K562 (cell line): ENCODE measurements around the gene RNF150. TPM values are rescaled to one million over a fixed set of nuclear protein-coding genes. Genes with fewer than 3 reads are reported as not detected.

ENCODE experiments used
- ATAC-seq: fragments of 200-7000 bp; cut with Tn5 transposase; 3 replicates; pipeline ENCODE4 v1.9.1; 2020; ENCODE audit warnings: moderate library complexity
- BruUV-seq: library from RNA; stranded (reverse); fragments of 400-500 nt; replicated peaks from 2 replicates; lab custom pipeline; 2021; lab: Mats Ljungman, UMichigan
- CTCF ChIA-PET: fragments of 300-600 bp; formaldehyde crosslinking; extraction: SDS; loops from one replicate; lab custom pipeline; 2021; ENCODE audit warnings: low intra/inter-chr PET ratio; lab: Yijun Ruan, JAX
- POLR2A ChIA-PET: fragments of 300-600, 350-650 bp; sonication (Branson Sonifier 250); formaldehyde crosslinking; extraction: SDS; loops from one replicate; lab custom pipeline; 2021; ENCODE audit warnings: antibody characterized with exemption, inconsistent platforms; lab: Yijun Ruan, JAX
- DNase-seq, 4 experiments: peaks; one replicate each; pipeline versions ENCODE4 v3.0.0 to v3.0.0-alpha.2; 2011 to 2018; ENCODE audit warnings: low spot score in 3 of 4, mixed read lengths in 3 of 4; ENCODE audit errors: extremely low read depth in 1 of 4
- FAIRE-seq: peaks from 2 replicates; lab custom pipeline; 2011; peaks lifted over from hg19 to GRCh38; lab: Jason Lieb, UNC
- H2AFZ ChIP-seq: 2 replicates; pipeline ENCODE4 v1.6.0; 2011; ENCODE audit warnings: low read depth, low read length, control low read depth, inconsistent platforms
- H3K27ac ChIP-seq: fragments of 200-600 bp; 3 replicates; pipeline ENCODE4 v1.8.0; 2011; ENCODE audit warnings: low read depth, mild to moderate bottlenecking, control low read depth, inconsistent platforms, low read length, moderate library complexity, mixed read lengths; ENCODE audit errors: extremely low read depth
- H3K27me3 ChIP-seq, 2 experiments: fragments of 300-600 bp in 1 of 2; 2 replicates in 1 of 2; 3 replicates in 1 of 2; pipeline versions ENCODE4 v1.6.0 to v1.8.0; 2011; ENCODE audit warnings: inconsistent platforms in 2 of 2, low read length in 2 of 2, mild to moderate bottlenecking in 1 of 2, mixed read lengths in 1 of 2, moderate library complexity in 1 of 2; ENCODE audit not compliant: control insufficient read depth in 2 of 2, insufficient read depth in 2 of 2
- H3K36me3 ChIP-seq: fragments of 300-600 bp; 3 replicates; pipeline ENCODE4 v1.8.0; 2011; ENCODE audit warnings: mild to moderate bottlenecking, low read length, inconsistent platforms; ENCODE audit not compliant: control insufficient read depth, insufficient read depth
- H3K4me1 ChIP-seq, 2 experiments: fragments of 200-600 bp in 1 of 2; replicated peaks in 1 of 2; 2 replicates in 1 of 2; 3 replicates in 1 of 2; pipeline versions ENCODE4 v1.5.1 to v1.8.0; 2011; ENCODE audit warnings: inconsistent platforms in 2 of 2, low read length in 2 of 2, mild to moderate bottlenecking in 1 of 2, mixed read lengths in 1 of 2, moderate library complexity in 1 of 2; ENCODE audit not compliant: control insufficient read depth in 2 of 2, insufficient read depth in 2 of 2
- H3K4me2 ChIP-seq: 2 replicates; pipeline ENCODE4 v1.6.1; 2011; ENCODE audit warnings: low read length, control low read depth, inconsistent platforms, mixed read lengths; ENCODE audit not compliant: insufficient read depth
- H3K4me3 ChIP-seq: fragments of 200-600 bp; sonication (generic), shearing (Covaris generic); 2 replicates; pipeline ENCODE4 v1.5.1; 2016; ENCODE audit warnings: control low read depth, inconsistent platforms
- H3K79me2 ChIP-seq: fragments of 200-600 bp; 3 replicates; pipeline ENCODE4 v1.8.0; 2011; ENCODE audit warnings: low read length, inconsistent platforms; ENCODE audit not compliant: control insufficient read depth, insufficient read depth
- H3K9ac ChIP-seq, 2 experiments: 2 replicates each; pipeline versions ENCODE4 v1.6.0 to v1.6.1; 2011; ENCODE audit warnings: low read depth in 2 of 2, low read length in 2 of 2, control low read depth in 1 of 2, inconsistent platforms in 1 of 2, mild to moderate bottlenecking in 1 of 2, mixed read lengths in 1 of 2; ENCODE audit not compliant: insufficient read depth in 1 of 2
- H3K9me1 ChIP-seq: one replicate; pipeline ENCODE4 v1.6.0; 2011; ENCODE audit warnings: inconsistent platforms, mild to moderate bottlenecking, low read length, moderate library complexity; ENCODE audit not compliant: control insufficient read depth, insufficient read depth
- H3K9me3 ChIP-seq: replicated peaks from 2 replicates; pipeline ENCODE4 v1.5.1; 2011; ENCODE audit warnings: low read depth, low read length, inconsistent platforms; ENCODE audit not compliant: control insufficient read depth, insufficient read depth
- H4K20me1 ChIP-seq: replicated peaks from 2 replicates; pipeline ENCODE4 v1.6.1; 2011; ENCODE audit warnings: low read length, inconsistent platforms, mixed read lengths; ENCODE audit not compliant: control insufficient read depth, insufficient read depth
- BMI1 ChIP-seq: fragments of 150-350 bp; IDR thresholded peaks from 2 replicates; pipeline ENCODE4 v1.6.1; 2014; ENCODE audit warnings: low read length
- CBX2 ChIP-seq: fragments of 200-600 bp; sonication (generic); IDR thresholded peaks from one replicate; pipeline ENCODE4 v1.6.1; 2012; ENCODE audit warnings: mild to moderate bottlenecking, low read length, inconsistent platforms; ENCODE audit not compliant: insufficient read depth, poor library complexity, severe bottlenecking
- CBX8 ChIP-seq: fragments of 200-600 bp; sonication (generic); IDR thresholded peaks from 2 replicates; pipeline ENCODE4 v1.6.1; 2012; ENCODE audit warnings: borderline replicate concordance, mixed run types, low read depth, mild to moderate bottlenecking, moderate library complexity, mixed read lengths, low read length, control low read depth, inconsistent platforms; ENCODE audit not compliant: poor library complexity, severe bottlenecking; ENCODE audit errors: extremely low read depth
- POLR2H ChIP-seq: IDR thresholded peaks from 2 replicates; pipeline ENCODE4 v1.6.1; 2016; ENCODE audit warnings: missing genetic modification characterization, low read depth, mild to moderate bottlenecking, control low read depth, missing compliant biosample characterization, moderate library complexity
- RBM15 ChIP-seq: fragments of 200-400 bp; formaldehyde crosslinking; IDR thresholded peaks from 2 replicates; pipeline ENCODE4 v1.6.1; 2018; ENCODE audit warnings: mild to moderate bottlenecking, low read length, moderate library complexity; ENCODE audit not compliant: insufficient read depth
- SMAD2 ChIP-seq: fragments of 150-350 bp; IDR thresholded peaks from 2 replicates; pipeline ENCODE4 v1.6.1; 2014; ENCODE audit warnings: low read depth, mild to moderate bottlenecking, low read length
- WGBS: fragments of 100-300 bp; shearing (Covaris generic); methylation state at CpG from one replicate; pipeline ENCODE4 v1.1.6; 2016; ENCODE audit warnings: low coverage, mixed read lengths; ENCODE audit not compliant: insufficient coverage; ENCODE audit errors: missing lambda C conversion rate; 5-methylcytosine and 5-hydroxymethylcytosine counted together
- in situ Hi-C: fragments of 300-500 bp; cut with MboI; formaldehyde crosslinking; loops from 4 replicates; pipeline ENCODE4 v1.15.0; 2018; ENCODE audit warnings: inconsistent platforms, mixed read lengths
- intact Hi-C: fragments of 100-400 bp; cut with micrococcal nuclease; formaldehyde crosslinking; loops from 2 replicates; pipeline ENCODE4 v1.14.2; 2022
- polyA plus RNA-seq, 8 experiments: library from polyadenylated mRNA; depleted of rRNA in 4 of 8; stranded (reverse) in 5 of 8; unstranded in 3 of 8; fragments of >200 nt; fragmentation: Nextera tagmentation in 2 of 8; fragmentation: Illumina TruSeq in 1 of 8; extraction: Ambion mirVana in 2 of 8; extraction: Trizol in 1 of 8; gene quantifications; 2 replicates each; pipeline versions ENCODE4 v1.2.1 to v1.2.3, GENCODE V29; 2011 to 2014; ENCODE audit warnings: inconsistent platforms in 1 of 8, missing spikeins in 1 of 8
- total RNA-seq, 7 experiments: library from RNA; depleted of rRNA in 6 of 7; stranded (reverse); fragments of >200 nt in 6 of 7; fragmentation: Illumina TruSeq in 2 of 7; extraction: Trizol in 2 of 7; gene quantifications; 2 replicates each; pipeline versions ENCODE4 v1.2.1 to v1.2.3, GENCODE V29; 2011 to 2021; ENCODE audit warnings: low replicate concordance in 1 of 7
- TF ChIP-seq, protein P1 (sequence below), 3 experiments: IDR thresholded peaks in 2 of 3; conservative IDR thresholded peaks in 1 of 3; 2 replicates each; pipeline ENCODE4 v1.5.1; 2011 to 2012; ENCODE audit warnings: low read length in 3 of 3, mild to moderate bottlenecking in 3 of 3, control low read depth in 2 of 3, improper control_type of control experiment in 1 of 3, inconsistent platforms in 1 of 3, low read depth in 1 of 3, mixed read lengths in 1 of 3, moderate library complexity in 1 of 3; ENCODE audit not compliant: insufficient read depth in 2 of 3
- TF ChIP-seq, protein P2 (sequence below): fragments of 200-800 bp; sonication (Bioruptor generic); IDR thresholded peaks from 2 replicates; pipeline ENCODE4 v1.6.1; 2017; ENCODE audit warnings: missing genetic modification characterization, missing compliant biosample characterization

RNF150 gene
- total and polyA plus RNA-seq, 9 of the 15 experiments (the other 6 are each of a cell fraction or from before 2014, with no cell fraction given): 0.09 TPM; not detected in 8

GRCh38 chr4:141133999-141134995 is 1.0 kb upstream of the RNF150 start:
- Histone ChIP-seq H3K9ac (no peak overlapping the region), H3K4me2 (no peak overlapping the region), H3K4me1 (peaks cover 0 to 7% of the 10 kb centered on the region in 2 experiments; a peak in 1 of 5 replicates), H4K20me1 (no peaks in the 10 kb centered on the region), H3K79me2 (no peaks in the 10 kb centered on the region), H3K36me3 (no peaks in the 10 kb centered on the region), H3K9me3 (no peaks in the 10 kb centered on the region), H3K9me1 (no peaks in the 10 kb centered on the region), H2AFZ (no peak overlapping the region), H3K27me3 (peaks cover 6 to 16% of the 10 kb centered on the region in 2 experiments; a peak in 3 of 5 replicates), H3K4me3 (no peak overlapping the region), H3K27ac (no peak overlapping the region)
- TF ChIP-seq CBX2: no peak
- no peak for TF ChIP-seq CBX8
- TF ChIP-seq, protein P1, sequence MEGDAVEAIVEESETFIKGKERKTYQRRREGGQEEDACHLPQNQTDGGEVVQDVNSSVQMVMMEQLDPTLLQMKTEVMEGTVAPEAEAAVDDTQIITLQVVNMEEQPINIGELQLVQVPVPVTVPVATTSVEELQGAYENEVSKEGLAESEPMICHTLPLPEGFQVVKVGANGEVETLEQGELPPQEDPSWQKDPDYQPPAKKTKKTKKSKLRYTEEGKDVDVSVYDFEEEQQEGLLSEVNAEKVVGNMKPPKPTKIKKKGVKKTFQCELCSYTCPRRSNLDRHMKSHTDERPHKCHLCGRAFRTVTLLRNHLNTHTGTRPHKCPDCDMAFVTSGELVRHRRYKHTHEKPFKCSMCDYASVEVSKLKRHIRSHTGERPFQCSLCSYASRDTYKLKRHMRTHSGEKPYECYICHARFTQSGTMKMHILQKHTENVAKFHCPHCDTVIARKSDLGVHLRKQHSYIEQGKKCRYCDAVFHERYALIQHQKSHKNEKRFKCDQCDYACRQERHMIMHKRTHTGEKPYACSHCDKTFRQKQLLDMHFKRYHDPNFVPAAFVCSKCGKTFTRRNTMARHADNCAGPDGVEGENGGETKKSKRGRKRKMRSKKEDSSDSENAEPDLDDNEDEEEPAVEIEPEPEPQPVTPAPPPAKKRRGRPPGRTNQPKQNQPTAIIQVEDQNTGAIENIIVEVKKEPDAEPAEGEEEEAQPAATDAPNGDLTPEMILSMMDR (IDR thresholded peaks at IDR 0.05 in 2 of 3, conservative IDR thresholded peaks at IDR 0.05 in 1 of 3; ENCODE audit: insufficient read depth in 2 of 3, low read depth in 1 of 3, low read length in 3 of 3): no peak
- TF ChIP-seq BMI1: no peak
- TF ChIP-seq POLR2H: no peak
- no peak for TF ChIP-seq RBM15
- TF ChIP-seq, protein P2, sequence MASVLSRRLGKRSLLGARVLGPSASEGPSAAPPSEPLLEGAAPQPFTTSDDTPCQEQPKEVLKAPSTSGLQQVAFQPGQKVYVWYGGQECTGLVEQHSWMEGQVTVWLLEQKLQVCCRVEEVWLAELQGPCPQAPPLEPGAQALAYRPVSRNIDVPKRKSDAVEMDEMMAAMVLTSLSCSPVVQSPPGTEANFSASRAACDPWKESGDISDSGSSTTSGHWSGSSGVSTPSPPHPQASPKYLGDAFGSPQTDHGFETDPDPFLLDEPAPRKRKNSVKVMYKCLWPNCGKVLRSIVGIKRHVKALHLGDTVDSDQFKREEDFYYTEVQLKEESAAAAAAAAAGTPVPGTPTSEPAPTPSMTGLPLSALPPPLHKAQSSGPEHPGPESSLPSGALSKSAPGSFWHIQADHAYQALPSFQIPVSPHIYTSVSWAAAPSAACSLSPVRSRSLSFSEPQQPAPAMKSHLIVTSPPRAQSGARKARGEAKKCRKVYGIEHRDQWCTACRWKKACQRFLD: no peak
- TF ChIP-seq SMAD2: no peak
- in situ Hi-C loops: loop anchor here (10.0 kb wide), 1 partner anchor 269 kb away; no protein-coding TSS in a partner anchor
- under 1% methylated on average over 11 of the region's 11 CpGs for WGBS
- peak; percentile 65; the same call in 2 of the 3 replicates for ATAC-seq
- DNase-seq: no peak
- BruUV-seq: no TSS peak
- intact Hi-C loops: loop anchor here (1.0 to 10.0 kb wide), 2 partner anchors 139 to 273 kb away; no protein-coding TSS in a partner anchor
- POLR2A ChIA-PET: no interaction called here
- CTCF ChIA-PET: interaction anchor here (0.6 to 1.5 kb wide), 2 partner anchors 273 to 1803 kb away, joined by 3 to 5 read pairs; no protein-coding TSS in a partner anchor
- FAIRE-seq: no peak
